GM19328 (cell line): ENCODE measurements around the gene IPO11.
"Not testable (repeated sequence)": the region's sequence is repeated elsewhere in the genome, so short reads cannot be mapped to it uniquely, and the experiment has no call there.

Experiments
- ATAC-seq: cut with Tn5 transposase; IDR thresholded peaks from one replicate; pipeline ENCODE4 v1.9.1; 2021; ENCODE audit warnings: mild to moderate bottlenecking, moderate library complexity; ENCODE audit not compliant: unreplicated experiment

The IPO11 gene

DNA sequence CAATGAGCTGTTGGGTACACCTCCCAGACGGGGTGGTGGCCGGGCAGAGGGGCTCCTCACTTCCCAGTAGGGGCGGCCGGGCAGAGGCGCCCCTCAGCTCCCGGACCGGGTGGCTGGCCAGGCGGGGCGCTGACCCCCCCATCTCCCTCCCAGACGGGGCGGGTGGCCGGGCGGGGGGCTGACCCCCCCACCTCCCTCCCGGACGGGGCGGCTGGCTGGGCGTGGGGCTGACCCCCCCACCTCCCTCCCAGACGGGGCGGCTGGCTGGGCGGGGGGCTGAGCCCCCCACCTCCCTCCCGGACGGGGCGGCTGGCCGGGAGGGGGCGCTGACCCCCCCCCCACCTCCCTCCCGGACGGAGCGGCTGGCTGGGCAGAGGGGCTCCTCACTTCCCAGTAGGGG is 100.5 kb downstream of the IPO11 start:
- ATAC-seq: not testable (repeated sequence)

DNA sequence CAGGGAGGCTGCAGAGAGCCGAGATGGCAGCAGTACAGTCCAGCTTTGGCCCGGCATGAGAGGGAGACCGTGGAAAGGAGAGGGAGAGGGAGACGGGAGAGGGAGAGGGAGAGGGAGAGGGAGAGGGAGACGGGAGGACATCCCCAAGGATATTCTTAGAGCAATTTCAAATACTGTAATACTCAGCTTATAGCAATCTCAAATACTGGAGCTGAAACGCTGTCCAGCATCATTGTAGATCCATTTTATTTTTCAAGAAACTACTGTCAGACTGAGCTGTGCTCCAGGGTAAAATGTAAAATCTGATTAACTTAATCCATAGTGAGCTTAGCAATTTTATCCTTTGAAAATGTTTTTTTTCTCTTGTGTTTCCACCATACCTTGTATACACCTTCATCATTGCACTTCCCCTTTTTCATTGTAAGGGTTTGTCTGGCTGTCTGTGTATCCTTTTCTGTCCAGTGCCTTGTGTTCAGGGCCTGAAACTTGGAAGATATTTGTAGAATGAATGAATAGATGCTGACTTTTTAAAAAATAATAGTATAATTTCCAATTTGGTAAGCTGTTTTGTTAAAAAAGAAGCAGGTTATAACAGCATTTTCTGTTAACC is 102.1 kb downstream of the IPO11 start:
- ATAC-seq: no peak

DNA sequence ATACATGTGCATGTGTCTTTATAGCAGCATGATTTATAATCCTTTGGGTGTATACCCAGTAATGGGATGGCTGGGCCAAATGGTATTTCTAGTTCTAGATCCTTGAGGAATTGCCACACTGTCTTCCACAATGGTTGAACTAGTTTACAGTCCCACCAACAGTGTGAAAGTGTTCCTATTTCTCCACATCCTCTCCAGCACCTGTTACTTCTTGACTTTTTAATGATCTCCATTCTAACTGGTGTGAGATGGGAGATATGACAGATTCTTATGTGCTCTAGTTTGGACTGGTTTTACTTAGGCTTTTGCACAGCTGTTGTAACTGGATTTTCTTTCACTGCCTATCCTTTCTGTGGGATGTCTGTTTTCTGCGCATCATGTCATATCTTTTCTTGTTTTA is 108.2 kb downstream of the IPO11 start:
- ATAC-seq: not testable (repeated sequence)

DNA sequence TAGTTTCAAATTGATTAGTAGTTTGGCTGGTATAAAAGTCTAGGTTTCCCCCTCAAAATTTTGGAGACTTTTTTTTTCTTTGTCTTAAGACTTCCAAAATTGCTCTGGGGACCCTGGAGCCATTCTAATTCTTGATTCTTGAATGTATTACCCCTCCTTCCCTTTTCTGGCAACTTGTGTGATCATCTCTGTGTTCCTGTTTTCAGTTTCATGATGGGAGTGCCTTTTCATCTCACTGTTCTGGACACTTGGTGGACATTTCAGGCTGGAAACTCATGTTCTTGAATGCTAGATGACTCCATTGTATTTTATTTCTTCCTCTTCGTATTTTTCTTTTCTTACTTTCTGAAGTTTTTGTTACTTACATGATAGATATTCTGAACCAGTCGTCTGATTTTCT is 108.8 kb downstream of the IPO11 start:
- no peak for ATAC-seq

DNA sequence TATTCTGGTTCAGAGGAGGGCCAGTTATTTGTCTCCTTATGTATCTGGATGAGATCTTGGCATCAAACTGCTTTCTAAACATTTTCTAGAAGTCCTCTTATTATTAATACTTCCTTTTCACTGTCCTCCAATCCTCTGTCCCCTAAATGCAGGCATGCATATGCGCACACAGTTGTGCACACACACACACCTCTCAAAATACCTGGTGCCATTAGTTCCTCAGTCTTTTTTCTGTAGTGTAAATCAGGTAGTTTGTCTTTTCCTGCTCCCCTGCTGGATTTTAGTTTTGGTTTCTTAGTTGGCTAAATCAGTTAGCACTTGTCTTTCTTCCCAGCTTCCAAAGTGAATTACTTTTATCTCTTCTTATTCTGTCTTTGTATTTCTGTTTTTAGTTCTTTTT is 110.2 kb downstream of the IPO11 start:
- ATAC-seq: no peak

DNA sequence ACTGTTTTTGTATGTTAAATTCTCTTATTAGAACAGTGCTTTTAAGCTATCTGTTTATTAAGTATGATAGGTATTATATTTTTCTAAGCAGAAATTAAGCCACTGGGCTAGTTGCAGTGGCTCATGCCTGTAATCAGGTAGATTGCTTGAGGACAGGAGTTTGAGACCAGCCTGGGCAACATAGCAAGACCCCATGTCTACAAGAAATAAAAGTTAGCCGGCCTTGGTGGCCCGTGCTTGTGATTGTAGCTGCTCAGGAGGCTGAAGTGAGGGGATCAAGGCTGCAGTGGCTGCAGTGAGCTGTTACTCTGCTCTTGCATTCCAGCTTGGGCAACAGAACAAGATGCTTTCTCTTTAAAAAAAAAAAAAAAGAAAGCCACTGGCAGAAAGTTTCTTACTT is 121.0 kb downstream of the IPO11 start:
- no peak for ATAC-seq

DNA sequence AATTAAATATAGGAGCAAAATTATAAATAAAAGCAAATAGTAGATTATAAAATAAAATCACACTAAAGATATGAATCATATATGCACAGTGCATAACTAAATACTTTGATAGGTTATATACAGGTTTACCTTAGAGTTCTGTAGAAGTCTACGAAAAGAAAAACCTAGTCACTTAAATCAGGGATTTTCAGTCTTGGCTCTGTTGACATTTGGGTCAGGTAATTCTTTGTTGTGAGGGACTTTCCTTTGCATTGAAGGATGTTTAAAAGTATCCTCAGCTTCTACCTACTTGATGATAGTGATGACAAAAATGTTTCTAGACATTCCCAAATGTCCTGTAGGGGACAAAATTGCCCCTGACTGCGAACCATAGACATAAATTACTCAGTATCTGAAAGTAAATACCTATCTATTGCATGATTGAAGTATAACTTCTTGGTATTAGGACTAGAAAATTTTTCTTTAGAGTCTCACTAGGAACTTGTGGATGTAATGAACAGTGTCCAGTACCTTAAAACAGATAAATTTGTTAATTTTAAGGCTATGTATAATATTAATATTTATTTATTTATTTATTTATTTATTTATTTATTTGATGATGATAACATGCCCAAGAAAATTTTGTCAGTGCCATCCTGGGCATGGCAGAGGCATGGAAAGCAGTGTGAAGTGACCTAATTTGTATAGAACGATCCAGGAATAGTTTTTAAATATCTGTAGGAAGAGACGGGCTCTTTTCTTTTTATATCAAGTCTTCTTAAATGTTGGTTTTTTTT is 122.1 kb downstream of the IPO11 start:
- no peak for ATAC-seq

DNA sequence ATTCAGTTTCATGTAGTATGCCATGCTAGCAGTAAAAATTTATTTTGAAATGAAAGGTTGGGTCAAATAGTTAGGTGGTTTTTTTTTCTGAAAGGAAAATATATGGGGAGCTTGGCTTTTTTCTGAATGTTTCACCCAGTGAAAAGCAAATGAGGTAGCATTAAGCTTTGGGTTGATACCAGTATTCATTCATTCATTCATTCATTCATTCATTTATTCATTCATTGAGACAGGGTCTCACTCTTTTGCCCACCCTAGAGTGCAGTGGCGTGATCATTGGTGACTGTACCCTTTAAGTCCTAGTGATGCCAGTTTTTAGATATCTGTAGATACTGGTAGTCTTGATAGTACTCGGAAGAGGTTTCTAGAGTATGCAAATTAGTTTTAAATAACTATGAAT is 123.7 kb downstream of the IPO11 start:
- no peak for ATAC-seq

DNA sequence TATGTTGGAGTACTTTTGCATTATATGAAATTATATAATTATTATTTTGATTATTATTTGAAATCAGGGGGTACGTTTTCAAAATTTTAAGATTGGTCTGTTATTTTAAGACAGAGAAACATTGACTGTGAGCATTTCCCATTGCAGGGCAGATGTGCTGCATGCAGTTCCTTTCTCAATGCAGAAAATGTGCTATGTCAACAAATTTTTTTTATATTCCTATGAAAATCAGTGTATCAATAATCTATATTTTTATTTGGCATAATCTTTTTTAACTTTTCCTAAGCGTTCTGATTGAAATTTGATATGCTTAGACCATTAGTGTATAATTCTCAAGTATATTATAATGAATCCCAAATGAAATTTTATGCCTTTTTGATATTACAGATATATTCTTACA is 124.2 kb downstream of the IPO11 start:
- no peak for ATAC-seq

DNA sequence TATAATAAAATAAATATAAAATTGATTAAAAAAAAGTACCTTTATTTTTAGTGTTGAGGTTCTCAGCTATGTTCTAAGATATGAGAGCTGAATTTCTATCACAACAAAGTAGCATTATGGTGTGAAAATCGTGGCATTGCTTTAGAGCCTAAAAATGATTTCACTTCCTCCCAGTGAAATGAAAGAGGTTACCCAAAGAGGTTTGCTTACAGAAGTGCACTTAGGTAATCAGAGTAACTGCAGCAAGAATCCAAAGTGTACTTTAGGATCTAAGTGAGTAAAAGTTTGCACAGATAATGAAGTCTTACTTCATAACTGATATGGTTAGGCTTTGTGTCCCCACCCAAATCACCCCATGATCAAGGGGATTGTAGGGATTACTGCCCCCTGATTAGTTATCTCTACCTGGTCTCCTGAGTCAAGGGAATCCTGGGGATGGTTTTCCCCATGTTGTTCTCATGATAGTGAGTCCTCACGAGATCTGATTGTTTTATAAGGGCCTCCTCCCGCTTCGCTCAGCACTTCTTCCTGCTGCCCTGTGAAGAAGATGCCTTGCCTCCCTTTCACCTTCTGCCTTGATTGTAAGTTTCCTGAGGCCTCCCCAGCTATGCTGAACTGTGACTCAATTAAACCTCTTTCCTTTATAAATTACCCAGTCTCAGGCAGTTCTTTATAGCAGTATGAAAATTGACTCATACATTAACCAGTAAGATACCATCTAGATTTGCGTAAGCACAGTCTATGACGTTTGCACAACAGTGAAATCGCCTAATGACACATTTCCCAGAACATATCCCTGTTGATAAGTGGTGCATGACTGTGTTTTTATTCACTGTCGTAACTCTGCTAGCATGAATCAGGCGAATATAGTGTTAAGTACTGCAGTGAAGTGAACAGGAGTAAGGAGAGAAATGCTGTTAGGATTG is 125.7 kb downstream of the IPO11 start:
- no peak for ATAC-seq

DNA sequence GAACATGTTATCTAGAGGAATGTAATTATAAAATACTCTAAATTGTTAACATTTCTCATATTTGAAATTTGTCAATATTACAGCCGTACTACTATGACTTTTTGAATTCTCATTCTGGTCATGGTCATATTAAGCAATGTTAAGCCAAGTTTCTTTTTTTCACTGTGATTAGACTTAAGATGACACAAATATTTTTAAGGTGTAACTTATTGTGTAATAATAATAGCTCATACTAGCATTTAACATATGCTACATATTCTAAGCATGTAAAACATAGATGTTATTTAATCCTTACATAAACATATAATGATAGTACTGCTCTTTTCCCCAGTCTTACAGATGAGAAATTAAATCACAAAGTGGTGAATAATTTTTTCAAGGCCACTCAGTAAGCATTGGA is 130.2 kb downstream of the IPO11 start:
- no peak for ATAC-seq

DNA sequence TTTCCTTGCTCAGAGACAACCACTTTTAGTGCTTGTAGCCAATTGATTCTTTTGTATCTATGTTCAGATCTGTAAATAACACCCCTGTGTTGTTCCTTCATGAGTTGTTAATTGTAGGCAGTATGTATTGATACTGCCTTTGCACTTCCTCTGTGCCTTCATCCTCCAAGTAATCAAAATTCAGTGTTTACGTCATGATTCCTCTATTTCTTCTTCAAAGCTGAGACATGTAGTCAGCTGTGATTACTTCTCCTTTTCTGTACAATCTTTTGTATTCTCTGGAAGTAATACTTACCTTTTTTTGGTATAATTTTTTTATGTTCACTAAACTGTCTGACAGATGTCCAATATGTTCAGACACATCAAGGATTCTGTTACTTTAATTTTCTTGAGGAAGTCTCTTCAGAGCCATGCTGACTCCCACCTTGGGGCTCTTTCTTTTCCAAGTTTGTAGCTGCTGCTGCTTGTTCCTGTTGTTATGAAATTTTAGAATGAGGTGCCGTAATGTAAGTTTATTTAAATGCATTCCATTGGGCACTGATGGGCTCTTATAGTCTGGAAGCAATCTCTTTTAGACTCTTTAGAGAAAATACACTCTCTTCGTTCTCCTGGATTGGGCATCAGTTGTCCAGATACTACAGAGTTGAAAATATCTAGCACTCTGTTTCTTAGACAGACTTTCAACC is 135.5 kb downstream of the IPO11 start:
- no peak for ATAC-seq

DNA sequence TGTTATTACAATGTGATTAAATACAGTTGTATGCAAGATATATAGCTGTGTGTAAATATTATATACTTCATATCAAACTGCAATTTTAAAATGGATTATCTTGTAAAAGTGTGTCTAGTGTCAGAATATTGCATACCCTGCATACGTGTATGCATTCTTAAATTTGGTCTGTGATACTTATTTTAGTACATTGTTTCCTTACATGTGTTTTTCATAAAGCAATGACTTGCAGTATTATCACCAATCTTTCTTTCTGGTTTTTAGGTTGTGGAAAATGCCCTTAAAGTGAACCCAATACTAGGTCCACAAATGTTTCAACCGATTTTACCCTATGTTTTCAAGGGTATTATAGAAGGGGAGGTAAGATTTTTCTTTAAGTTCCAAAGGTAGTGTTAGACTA is 137.5 kb downstream of the IPO11 start:
- ATAC-seq: no peak

DNA sequence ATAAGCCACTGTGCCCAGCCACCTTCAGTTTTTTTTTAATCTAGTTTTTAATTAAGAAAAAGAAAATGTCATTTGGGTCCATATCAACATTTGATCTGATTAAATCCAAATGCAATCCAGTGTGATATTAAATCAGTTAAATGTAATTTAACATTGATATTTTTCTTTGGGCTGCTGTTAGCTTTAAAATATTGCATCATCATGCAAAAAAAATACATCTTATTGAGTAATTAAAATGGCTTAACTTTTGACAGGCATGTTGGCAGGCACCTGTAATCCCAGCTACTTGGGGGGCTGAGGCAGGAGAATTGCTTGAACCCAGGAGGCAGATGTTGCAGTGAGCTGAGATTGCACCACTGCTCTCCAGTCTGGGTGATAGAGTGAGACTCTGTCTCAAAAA is 143.4 kb downstream of the IPO11 start:
- no peak for ATAC-seq

DNA sequence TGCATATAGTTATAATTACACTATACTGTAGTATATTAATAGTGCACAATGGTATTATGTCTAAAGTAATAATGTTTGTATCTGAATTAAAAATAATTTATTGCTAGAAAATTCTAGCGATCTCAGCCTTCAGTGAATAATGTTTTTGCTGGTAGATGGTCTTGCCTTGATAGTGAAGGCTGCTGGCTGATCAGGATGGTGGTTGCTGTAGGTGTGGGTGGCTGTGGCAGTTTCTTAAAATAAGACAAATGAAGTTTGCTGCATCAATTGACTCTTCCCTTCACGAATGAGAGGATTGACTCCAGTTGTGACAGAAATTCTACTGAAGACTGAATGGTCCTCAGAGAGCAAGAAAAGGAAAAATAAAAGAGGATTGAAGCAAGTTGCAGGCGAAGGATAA is 146.4 kb downstream of the IPO11 start:
- no peak for ATAC-seq

DNA sequence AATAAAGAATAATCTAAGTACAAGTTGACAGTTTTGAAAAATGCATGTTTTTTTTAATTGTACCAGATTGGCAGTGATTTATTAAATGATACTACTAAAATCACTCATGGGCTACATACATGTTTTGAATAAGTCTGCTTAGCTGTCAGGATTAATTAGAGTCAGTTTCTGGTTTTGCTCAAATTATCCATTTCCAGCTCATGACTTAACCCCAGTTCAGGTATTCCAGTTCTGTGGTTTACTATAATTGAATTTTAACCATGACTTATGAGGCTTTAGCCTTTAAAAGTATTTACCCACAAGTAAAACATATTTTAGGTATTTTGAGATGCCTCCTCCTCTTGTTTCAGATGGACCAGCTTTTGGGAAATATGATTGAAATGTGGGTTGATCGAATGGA is 148.2 kb downstream of the IPO11 start:
- ATAC-seq: no peak

DNA sequence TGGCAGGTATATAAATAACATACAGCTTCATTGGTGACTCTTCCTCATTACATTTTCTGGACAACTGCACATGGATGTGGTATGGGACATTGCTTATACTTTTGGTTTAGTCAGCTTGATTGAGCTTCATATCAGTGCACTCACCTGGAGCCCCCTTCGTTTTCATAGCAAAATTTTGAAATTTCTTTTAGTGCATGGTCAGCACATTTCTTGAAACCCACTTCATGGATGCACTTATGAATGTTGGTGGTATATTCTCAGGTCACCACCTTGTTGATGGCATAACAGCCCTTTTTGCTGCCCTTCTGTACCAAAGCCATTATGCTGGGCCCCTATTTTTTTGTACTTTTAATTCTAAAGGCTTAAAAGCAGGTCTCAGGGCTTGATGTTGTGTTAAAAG is 149.3 kb downstream of the IPO11 start:
- no peak for ATAC-seq

DNA sequence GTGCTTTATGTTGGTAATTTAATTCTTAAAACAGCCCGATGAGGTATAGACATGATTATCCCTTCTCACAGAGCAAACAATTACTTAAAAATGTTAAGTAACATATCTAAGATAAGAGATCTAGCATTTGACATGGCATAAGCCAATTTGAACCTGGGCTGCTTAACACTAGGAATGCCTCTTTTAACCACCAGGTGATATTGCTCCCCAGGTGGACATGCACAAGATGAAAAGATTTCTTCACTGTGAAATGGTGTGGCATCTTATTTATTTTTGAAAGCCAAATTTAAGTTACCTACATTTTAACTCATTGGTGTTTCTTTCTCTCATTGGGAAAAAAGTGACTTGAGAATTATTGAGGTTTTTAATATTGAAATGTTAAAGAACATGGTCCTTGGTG is 150.3 kb downstream of the IPO11 start:
- ATAC-seq: no peak

DNA sequence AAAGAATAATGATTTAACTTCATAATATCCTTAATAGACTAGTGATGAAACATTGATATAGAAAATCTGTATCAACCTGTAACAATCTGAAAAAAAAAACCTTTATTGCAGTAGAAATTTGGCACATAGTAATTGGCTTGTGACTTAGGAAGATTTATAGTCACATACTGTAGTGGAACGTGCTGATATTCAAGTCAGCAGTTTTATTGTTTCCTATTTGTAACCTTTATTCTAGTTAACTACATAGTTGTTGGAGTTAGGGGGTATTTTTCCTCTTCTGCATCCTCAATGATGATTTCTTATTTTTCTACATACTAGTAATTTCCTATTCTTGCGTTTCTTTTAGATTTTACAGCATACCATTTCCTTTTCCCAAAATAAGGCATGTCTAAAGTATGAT is 151.5 kb downstream of the IPO11 start:
- no peak for ATAC-seq

DNA sequence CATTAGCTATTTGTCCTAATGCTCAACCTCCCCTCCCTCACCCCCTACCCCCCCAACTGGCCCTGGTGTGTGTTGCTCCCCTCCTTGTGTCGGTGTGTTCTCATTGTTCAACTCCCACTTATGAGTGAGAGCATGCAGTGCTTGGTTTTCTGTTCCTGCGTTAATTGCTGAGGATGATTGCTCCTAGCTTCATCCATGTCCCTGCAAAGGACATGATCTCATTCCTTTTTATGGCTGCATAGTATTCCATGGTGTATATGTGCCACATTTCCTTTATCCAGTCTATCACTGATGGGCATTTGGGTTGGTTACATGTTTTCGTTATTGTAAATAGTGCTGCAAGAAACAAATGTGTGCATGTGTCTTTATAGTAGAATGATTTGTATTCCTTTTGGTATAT is 153.2 kb downstream of the IPO11 start:
- not testable (repeated sequence) for ATAC-seq

DNA sequence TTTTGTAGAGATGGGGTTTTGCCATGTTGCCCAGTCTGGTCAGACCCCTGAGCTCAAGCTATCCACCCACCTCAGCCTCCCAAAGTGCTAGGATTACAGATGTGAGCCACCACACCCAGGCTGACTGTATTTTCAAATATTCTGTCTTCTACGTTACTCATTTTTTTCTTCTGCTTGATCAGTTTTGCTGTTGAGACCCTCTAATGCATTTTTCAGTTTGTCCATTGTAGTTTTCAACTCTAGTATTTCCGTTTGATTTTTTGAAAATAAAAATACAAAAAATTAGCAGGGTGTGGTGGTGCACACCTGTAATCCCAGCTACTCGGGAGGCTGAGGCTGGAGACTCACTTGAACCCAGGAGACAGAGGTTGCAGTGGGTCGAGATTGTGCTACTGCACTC is 155.6 kb downstream of the IPO11 start:
- no peak for ATAC-seq
